ENCODE data around the gene RAB4B.

Gene RAB4B

GRCh38 chr19:40802300-40803169 lies 24.5 kb downstream of the RAB4B start (continued):
- TF ChIP-seq ZNF140 (tag by site-specific recombination; IDR thresholded peaks at IDR 0.05) (no peak), ZNF175 (tag by site-specific recombination; IDR thresholded peaks at IDR 0.05) (no peak), ZNF677 (tag by site-specific recombination; IDR thresholded peaks at IDR 0.05) (0 out of 2 replicates have a peak, but pooled peaks have one; percentile 16), ZBTB17 (tag by site-specific recombination; IDR thresholded peaks at IDR 0.05) (peak; percentile 73), ZNF560 (tag by site-specific recombination; IDR thresholded peaks at IDR 0.05; ENCODE audit: borderline replicate concordance) (no peak), KLF17 (tag by site-specific recombination; IDR thresholded peaks at IDR 0.05) (peak; percentile 81), IKZF3 (tag by site-specific recombination; IDR thresholded peaks at IDR 0.05) (0 out of 2 replicates have a peak, but pooled peaks have one; percentile 49), AEBP2 (tag by site-specific recombination; IDR thresholded peaks at IDR 0.05; ENCODE audit: borderline replicate concordance) (no peak), ZNF292 (tag by site-specific recombination; IDR thresholded peaks at IDR 0.05; ENCODE audit: borderline replicate concordance, low read depth) (no peak), ZNF624 (tag by site-specific recombination; IDR thresholded peaks at IDR 0.05) (no peak), ZSCAN23 (tag by site-specific recombination; IDR thresholded peaks at IDR 0.05) (no peak), ZNF280C (tag by site-specific recombination; IDR thresholded peaks at IDR 0.05) (no peak), YY2 (tag by site-specific recombination; IDR thresholded peaks at IDR 0.05) (no peak), WT1 (tag by site-specific recombination; IDR thresholded peaks at IDR 0.05) (peak; percentile 83), ZNF341 (tag by site-specific recombination; IDR thresholded peaks at IDR 0.05; ENCODE audit: low read depth) (peak; percentile 20; the same call in 1 of the 2 replicates), HIC1 (tag by site-specific recombination; IDR thresholded peaks at IDR 0.05) (no peak), KLF9 (tag by site-specific recombination; IDR thresholded peaks at IDR 0.05; ENCODE audit: low read depth) (no peak), REPIN1 (tag by site-specific recombination; IDR thresholded peaks at IDR 0.05; ENCODE audit: low read depth) (no peak), ZNF837 (tag by site-specific recombination; IDR thresholded peaks at IDR 0.05) (no peak), ZNF2 (tag by site-specific recombination; IDR thresholded peaks at IDR 0.05) (no peak), ZNF843 (tag by site-specific recombination; IDR thresholded peaks at IDR 0.05) (no peak), ZNF148 (tag by site-specific recombination; IDR thresholded peaks at IDR 0.05; ENCODE audit: borderline replicate concordance) (no peak), ZFP41 (tag by site-specific recombination; IDR thresholded peaks at IDR 0.05; ENCODE audit: borderline replicate concordance) (no peak), ZNF335 (tag by site-specific recombination; conservative IDR thresholded peaks at IDR 0.05) (no peak), ZNF645 (tag by site-specific recombination; IDR thresholded peaks at IDR 0.05) (no peak), ZNF248 (tag by site-specific recombination; IDR thresholded peaks at IDR 0.05) (no peak), ZNF157 (tag by site-specific recombination; IDR thresholded peaks at IDR 0.05) (no peak), ZNF19 (tag by site-specific recombination; IDR thresholded peaks at IDR 0.05; ENCODE audit: low read depth) (no peak), ZNF514 (tag by site-specific recombination; IDR thresholded peaks at IDR 0.05) (no peak), ZNF785 (tag by site-specific recombination; IDR thresholded peaks at IDR 0.05) (no peak)
